ENCODE results near the gene KIF13A. TPM values are rescaled to one million over a fixed set of nuclear protein-coding genes. Genes with fewer than 3 reads are reported as not detected.

KIF13A gene
- total and polyA plus RNA-seq, 9 of the 15 experiments (the other 6 are each of a cell fraction or from before 2014, with no cell fraction given) = 3.6 to 44.3 (median 29.7) TPM

DNA sequence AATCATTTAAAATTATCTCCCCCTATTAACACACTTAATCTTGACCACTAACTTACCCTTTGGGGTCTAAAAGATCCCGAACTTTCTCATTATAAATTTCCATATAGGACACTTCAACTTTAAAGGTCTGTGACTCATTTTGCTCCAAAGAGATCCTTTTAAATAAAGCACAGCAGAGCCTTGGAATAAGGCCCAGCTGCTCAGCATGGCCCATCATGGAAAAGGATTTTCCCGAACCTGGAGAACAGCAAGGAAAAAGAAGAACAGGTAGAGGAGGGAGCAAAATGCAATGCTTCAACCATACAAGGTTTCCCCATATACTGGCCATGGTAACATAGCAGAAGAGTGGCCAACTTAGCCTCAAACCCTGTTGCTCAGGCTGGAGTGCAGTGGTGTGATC is 132.1 kb downstream of the KIF13A start (continued):
- TF ChIP-seq, protein P1, sequence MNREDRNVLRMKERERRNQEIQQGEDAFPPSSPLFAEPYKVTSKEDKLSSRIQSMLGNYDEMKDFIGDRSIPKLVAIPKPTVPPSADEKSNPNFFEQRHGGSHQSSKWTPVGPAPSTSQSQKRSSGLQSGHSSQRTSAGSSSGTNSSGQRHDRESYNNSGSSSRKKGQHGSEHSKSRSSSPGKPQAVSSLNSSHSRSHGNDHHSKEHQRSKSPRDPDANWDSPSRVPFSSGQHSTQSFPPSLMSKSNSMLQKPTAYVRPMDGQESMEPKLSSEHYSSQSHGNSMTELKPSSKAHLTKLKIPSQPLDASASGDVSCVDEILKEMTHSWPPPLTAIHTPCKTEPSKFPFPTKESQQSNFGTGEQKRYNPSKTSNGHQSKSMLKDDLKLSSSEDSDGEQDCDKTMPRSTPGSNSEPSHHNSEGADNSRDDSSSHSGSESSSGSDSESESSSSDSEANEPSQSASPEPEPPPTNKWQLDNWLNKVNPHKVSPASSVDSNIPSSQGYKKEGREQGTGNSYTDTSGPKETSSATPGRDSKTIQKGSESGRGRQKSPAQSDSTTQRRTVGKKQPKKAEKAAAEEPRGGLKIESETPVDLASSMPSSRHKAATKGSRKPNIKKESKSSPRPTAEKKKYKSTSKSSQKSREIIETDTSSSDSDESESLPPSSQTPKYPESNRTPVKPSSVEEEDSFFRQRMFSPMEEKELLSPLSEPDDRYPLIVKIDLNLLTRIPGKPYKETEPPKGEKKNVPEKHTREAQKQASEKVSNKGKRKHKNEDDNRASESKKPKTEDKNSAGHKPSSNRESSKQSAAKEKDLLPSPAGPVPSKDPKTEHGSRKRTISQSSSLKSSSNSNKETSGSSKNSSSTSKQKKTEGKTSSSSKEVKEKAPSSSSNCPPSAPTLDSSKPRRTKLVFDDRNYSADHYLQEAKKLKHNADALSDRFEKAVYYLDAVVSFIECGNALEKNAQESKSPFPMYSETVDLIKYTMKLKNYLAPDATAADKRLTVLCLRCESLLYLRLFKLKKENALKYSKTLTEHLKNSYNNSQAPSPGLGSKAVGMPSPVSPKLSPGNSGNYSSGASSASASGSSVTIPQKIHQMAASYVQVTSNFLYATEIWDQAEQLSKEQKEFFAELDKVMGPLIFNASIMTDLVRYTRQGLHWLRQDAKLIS (CRISPR knock-in tag; IDR thresholded peaks at IDR 0.05) = no peak
- TF ChIP-seq, protein P2, sequence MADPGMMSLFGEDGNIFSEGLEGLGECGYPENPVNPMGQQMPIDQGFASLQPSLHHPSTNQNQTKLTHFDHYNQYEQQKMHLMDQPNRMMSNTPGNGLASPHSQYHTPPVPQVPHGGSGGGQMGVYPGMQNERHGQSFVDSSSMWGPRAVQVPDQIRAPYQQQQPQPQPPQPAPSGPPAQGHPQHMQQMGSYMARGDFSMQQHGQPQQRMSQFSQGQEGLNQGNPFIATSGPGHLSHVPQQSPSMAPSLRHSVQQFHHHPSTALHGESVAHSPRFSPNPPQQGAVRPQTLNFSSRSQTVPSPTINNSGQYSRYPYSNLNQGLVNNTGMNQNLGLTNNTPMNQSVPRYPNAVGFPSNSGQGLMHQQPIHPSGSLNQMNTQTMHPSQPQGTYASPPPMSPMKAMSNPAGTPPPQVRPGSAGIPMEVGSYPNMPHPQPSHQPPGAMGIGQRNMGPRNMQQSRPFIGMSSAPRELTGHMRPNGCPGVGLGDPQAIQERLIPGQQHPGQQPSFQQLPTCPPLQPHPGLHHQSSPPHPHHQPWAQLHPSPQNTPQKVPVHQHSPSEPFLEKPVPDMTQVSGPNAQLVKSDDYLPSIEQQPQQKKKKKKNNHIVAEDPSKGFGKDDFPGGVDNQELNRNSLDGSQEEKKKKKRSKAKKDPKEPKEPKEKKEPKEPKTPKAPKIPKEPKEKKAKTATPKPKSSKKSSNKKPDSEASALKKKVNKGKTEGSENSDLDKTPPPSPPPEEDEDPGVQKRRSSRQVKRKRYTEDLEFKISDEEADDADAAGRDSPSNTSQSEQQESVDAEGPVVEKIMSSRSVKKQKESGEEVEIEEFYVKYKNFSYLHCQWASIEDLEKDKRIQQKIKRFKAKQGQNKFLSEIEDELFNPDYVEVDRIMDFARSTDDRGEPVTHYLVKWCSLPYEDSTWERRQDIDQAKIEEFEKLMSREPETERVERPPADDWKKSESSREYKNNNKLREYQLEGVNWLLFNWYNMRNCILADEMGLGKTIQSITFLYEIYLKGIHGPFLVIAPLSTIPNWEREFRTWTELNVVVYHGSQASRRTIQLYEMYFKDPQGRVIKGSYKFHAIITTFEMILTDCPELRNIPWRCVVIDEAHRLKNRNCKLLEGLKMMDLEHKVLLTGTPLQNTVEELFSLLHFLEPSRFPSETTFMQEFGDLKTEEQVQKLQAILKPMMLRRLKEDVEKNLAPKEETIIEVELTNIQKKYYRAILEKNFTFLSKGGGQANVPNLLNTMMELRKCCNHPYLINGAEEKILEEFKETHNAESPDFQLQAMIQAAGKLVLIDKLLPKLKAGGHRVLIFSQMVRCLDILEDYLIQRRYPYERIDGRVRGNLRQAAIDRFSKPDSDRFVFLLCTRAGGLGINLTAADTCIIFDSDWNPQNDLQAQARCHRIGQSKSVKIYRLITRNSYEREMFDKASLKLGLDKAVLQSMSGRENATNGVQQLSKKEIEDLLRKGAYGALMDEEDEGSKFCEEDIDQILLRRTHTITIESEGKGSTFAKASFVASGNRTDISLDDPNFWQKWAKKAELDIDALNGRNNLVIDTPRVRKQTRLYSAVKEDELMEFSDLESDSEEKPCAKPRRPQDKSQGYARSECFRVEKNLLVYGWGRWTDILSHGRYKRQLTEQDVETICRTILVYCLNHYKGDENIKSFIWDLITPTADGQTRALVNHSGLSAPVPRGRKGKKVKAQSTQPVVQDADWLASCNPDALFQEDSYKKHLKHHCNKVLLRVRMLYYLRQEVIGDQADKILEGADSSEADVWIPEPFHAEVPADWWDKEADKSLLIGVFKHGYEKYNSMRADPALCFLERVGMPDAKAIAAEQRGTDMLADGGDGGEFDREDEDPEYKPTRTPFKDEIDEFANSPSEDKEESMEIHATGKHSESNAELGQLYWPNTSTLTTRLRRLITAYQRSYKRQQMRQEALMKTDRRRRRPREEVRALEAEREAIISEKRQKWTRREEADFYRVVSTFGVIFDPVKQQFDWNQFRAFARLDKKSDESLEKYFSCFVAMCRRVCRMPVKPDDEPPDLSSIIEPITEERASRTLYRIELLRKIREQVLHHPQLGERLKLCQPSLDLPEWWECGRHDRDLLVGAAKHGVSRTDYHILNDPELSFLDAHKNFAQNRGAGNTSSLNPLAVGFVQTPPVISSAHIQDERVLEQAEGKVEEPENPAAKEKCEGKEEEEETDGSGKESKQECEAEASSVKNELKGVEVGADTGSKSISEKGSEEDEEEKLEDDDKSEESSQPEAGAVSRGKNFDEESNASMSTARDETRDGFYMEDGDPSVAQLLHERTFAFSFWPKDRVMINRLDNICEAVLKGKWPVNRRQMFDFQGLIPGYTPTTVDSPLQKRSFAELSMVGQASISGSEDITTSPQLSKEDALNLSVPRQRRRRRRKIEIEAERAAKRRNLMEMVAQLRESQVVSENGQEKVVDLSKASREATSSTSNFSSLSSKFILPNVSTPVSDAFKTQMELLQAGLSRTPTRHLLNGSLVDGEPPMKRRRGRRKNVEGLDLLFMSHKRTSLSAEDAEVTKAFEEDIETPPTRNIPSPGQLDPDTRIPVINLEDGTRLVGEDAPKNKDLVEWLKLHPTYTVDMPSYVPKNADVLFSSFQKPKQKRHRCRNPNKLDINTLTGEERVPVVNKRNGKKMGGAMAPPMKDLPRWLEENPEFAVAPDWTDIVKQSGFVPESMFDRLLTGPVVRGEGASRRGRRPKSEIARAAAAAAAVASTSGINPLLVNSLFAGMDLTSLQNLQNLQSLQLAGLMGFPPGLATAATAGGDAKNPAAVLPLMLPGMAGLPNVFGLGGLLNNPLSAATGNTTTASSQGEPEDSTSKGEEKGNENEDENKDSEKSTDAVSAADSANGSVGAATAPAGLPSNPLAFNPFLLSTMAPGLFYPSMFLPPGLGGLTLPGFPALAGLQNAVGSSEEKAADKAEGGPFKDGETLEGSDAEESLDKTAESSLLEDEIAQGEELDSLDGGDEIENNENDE (IDR thresholded peaks at IDR 0.05; ENCODE audit: low read depth, low read length) = no peak
